GM12872 (cell line): Measurements from ENCODE around the gene PRSS1.
A peak's percentile ranks its signal among the peaks of the same experiment; 100 is the strongest.

ENCODE experiments used
- TF ChIP-seq, protein P1 (sequence below): IDR thresholded peaks from 3 replicates; pipeline ENCODE4 v1.5.1; 2011; ENCODE audit warnings: low read depth, mild to moderate bottlenecking, low read length, moderate library complexity; ENCODE audit not compliant: insufficient read depth

The PRSS1 gene

DNA sequence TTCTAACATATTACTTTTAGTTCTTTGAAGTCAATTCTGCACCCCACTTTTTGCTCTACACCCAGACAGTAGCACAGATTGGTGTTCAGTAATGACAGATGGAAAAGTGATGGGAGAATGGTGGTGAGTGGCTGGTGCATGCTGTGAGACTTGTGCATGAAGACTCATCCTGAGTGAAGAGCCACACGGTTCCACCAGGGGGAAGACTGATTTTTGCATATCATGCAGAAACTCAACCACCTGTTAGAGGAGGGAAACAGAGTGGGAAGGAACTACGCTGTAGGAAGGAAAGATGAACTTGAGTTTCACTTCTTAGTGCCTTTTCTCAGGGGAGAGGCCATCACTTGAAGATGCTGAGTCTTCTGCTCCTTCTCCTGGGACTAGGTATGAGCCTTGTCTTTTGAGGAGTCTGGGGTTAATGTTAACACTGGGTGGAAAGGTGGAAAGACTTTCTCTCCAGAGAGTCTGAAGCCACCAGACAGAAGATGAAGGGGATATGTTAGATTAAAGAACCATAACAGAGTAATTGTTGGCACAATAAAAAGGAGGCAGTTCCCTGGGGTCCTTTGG is 9.3 kb upstream of the PRSS1 start:
- TF ChIP-seq, protein P1, sequence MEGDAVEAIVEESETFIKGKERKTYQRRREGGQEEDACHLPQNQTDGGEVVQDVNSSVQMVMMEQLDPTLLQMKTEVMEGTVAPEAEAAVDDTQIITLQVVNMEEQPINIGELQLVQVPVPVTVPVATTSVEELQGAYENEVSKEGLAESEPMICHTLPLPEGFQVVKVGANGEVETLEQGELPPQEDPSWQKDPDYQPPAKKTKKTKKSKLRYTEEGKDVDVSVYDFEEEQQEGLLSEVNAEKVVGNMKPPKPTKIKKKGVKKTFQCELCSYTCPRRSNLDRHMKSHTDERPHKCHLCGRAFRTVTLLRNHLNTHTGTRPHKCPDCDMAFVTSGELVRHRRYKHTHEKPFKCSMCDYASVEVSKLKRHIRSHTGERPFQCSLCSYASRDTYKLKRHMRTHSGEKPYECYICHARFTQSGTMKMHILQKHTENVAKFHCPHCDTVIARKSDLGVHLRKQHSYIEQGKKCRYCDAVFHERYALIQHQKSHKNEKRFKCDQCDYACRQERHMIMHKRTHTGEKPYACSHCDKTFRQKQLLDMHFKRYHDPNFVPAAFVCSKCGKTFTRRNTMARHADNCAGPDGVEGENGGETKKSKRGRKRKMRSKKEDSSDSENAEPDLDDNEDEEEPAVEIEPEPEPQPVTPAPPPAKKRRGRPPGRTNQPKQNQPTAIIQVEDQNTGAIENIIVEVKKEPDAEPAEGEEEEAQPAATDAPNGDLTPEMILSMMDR: peak; percentile 41; the same call in 1 of the 3 replicates

DNA sequence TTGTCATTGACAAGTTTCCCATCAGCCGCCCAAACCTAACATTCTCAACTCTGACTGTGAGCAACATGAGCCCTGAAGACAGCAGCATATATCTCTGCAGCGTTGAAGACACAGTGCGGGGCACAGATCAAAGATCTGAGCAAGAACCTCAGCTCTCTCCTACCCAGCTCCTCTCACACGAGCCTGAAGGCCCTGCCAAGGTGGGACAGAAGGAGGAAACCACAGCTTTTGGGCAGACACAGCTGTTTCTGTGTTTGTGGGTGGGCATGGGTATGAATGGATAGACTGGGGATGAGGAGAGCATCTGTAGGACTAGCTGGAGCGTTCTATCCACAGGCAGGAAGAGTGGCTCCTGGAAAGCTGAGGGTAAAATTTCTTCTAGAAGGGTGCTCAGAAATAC is 8.5 kb upstream of the PRSS1 start:
- TF ChIP-seq, protein P1: no peak

DNA sequence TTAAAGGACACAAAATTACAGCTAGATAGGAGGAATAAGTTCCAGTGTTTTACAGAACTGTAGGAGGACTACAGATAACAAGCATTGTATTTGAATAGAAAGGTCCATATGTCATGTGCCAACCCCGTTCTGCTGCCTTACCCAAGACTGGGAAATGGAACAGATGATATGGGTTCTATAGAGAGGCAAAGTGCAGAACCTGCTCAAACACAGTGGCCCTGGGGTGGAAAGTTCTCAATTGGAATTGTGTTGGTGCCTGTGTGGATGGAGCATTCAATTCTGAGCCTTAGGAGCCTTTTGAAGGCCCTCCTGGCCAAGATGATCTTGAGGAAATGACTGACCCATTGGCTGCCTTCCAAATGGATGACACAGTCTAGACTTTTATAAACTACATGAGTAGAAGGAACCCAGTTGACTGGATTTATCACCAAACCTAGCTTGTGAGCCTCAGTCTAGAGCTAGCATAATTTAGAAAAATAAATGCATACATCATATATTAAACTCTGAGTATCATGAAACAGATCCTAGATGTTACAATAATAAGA is 4.1 kb upstream of the PRSS1 start:
- TF ChIP-seq, protein P1: no peak

DNA sequence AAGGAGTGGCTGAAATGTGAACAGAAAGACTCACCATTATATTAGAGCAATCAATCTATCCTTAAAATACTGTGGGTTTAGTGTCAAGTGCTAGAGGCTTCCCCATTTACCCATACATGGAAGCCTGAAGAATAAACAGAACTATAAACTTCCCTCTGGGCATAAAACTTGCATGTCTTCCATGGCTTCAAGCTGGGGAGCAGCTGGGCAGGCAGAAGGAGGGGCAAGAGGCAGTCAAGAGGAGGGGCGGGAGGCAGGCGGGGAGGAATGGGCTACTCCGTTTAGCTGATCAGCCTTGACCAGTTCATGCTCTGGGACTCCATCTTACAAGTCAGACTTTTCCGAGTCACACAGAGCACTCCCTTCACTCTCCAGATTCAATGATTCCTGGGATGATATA is 3.5 kb upstream of the PRSS1 start:
- TF ChIP-seq, protein P1: no peak

DNA sequence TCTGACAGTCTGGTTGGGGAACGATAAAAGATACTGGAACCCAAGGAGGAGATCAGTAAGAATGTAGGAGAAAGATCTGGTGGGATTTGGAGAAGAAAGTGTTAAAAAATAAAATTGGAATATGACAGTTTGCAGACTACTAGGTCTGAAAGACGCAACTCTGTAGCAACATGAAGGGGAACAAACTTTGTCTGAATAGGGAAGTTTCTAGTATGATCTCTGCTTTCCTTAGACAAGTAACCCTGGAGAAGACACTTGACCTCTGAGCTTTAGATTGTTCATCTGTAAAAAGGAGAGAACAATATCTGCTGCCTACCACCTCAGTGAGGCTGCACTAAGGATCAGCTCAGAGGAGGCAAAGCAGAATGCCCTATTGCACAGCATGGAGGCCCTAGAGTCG is 3.0 kb upstream of the PRSS1 start:
- TF ChIP-seq, protein P1: no peak

DNA sequence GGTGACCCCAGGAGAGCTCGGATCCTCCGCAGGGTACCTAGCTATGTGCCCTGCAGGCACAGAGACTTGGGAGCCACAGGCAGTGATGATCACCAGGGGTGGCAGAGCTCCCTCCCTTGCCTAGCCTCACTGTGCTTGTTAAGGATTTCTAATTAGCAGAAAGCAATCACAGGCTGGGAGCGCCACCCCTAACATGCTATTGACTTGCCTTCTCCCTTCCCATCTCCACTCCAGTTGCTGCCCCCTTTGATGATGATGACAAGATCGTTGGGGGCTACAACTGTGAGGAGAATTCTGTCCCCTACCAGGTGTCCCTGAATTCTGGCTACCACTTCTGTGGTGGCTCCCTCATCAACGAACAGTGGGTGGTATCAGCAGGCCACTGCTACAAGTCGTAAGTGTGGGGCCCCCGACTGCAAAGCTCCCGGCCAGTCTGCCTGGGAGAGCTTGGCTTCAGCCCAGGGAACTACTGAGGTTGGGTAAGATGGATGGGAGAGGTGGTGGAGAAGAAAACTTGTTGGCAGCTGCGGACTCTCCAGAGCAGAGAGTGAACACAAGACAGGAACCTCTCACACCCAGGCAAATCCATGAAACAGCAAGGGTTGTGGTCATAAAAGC is 1.2 kb downstream of the PRSS1 start:
- TF ChIP-seq, protein P1: no peak

DNA sequence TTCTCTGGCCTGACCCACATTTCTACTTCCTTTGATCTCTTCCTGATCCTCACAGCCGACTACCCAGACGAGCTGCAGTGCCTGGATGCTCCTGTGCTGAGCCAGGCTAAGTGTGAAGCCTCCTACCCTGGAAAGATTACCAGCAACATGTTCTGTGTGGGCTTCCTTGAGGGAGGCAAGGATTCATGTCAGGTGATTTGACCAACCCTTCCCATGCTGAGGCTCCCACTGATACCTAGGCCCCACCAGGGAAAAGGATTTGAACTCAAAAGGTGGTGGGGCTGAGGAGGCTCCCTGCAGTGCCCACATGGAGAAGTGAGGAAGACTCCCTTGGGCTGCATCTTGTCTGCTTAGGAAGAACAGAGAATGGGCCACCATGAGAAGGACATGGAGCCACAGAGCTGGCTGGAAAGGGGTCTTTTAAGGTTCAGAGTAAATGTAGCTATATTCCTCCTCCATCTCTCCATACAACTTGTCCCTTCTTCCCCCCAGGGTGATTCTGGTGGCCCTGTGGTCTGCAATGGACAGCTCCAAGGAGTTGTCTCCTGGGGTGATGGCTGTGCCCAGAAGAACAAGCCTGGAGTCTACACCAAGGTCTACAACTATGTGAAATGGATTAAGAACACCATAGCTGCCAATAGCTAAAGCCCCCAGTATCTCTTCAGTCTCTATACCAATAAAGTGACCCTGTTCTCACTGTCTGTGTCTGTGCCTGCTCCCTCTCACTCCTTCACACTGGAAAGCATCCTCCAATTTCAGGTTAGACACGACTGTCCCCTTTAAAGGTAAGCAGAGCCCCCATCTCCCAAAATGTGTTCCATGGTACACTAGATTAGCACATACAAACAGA is 3.3 kb downstream of the PRSS1 start:
- TF ChIP-seq, protein P1: no peak
